GM12892 (cell line): ENCODE measurements around the gene TPM2.

Experiments used
- POLR2A ChIP-seq: IDR thresholded peaks from 2 replicates; pipeline ENCODE4 v1.6.1; 2011; ENCODE audit warnings: low read depth, low read length, control low read depth
- TAF1 ChIP-seq: IDR thresholded peaks from 2 replicates; pipeline ENCODE4 v1.6.1; 2011; ENCODE audit warnings: low read depth, mild to moderate bottlenecking, control low read depth, low read length, borderline replicate concordance

GRCh38 chr9:35737143-35737542, 47.4 kb upstream of the TPM2 start:
- TF ChIP-seq POLR2A, result no peak
- TF ChIP-seq TAF1, result no peak
